A673 (cell line): ENCODE data around the gene CTAGE9. TPM values are rescaled to one million over a fixed set of nuclear protein-coding genes. Genes with fewer than 3 reads are reported as not detected.
"Not testable (repeated sequence)": the region's sequence is repeated elsewhere in the genome, so short reads cannot be mapped to it uniquely, and the experiment has no call there.

ENCODE experiments used
- BruUV-seq: library from RNA; stranded (reverse); fragments of 400-500 nt; replicated peaks from 2 replicates; lab custom pipeline; 2021; lab: Mats Ljungman, UMichigan
- CTCF ChIA-PET: fragments of 300-600 bp; sonication (Branson Sonifier 250); formaldehyde crosslinking; loops from one replicate; lab custom pipeline; 2022; ENCODE audit warnings: antibody characterized with exemption; lab: Charles Lee
- POLR2A ChIA-PET: fragments of 300-600 bp; sonication (Branson Sonifier 250); formaldehyde crosslinking; loops from one replicate; lab custom pipeline; 2022; ENCODE audit warnings: antibody characterized with exemption; ENCODE audit not compliant: low non-redundant PET; lab: Charles Lee
- DNase-seq: peaks from one replicate; pipeline ENCODE4 v3.0.0-alpha.2; 2015; ENCODE audit warnings: low spot score
- H3K27ac ChIP-seq: fragments of 200-600 bp; sonication (generic); 2 replicates; pipeline ENCODE4 v1.5.1; 2016; ENCODE audit warnings: mixed run types, low read depth, mild to moderate bottlenecking, mixed read lengths, antibody characterized with exemption, low read length; ENCODE audit not compliant: poor library complexity, severe bottlenecking
- H3K27me3 ChIP-seq: fragments of 200-600 bp; sonication (generic); replicated peaks from 2 replicates; pipeline ENCODE4 v1.6.1; 2017; ENCODE audit warnings: mixed run types, low read depth, mild to moderate bottlenecking, mixed read lengths, antibody characterized with exemption, low read length; ENCODE audit not compliant: insufficient read depth, poor library complexity
- H3K36me3 ChIP-seq: fragments of 200-600 bp; sonication (generic); 2 replicates; pipeline ENCODE4 v1.6.1; 2016; ENCODE audit warnings: mixed run types, mild to moderate bottlenecking, mixed read lengths, antibody characterized with exemption, low read length; ENCODE audit not compliant: insufficient read depth, poor library complexity, severe bottlenecking
- H3K4me1 ChIP-seq: fragments of 200-600 bp; sonication (generic); 2 replicates; pipeline ENCODE4 v1.6.1; 2017; ENCODE audit warnings: mixed run types, mild to moderate bottlenecking, mixed read lengths, antibody characterized with exemption, low read length; ENCODE audit not compliant: insufficient read depth, poor library complexity, severe bottlenecking
- H3K4me3 ChIP-seq: fragments of 200-600 bp; sonication (generic); 2 replicates; pipeline ENCODE4 v1.5.1; 2016; ENCODE audit warnings: low read depth, mixed run types, mild to moderate bottlenecking, mixed read lengths, low read length; ENCODE audit not compliant: poor library complexity, severe bottlenecking
- H3K9me3 ChIP-seq: fragments of 200-600 bp; sonication (generic); 2 replicates; pipeline ENCODE4 v1.6.1; 2016; ENCODE audit warnings: mixed run types, low read depth, mild to moderate bottlenecking, mixed read lengths, antibody characterized with exemption, low read length; ENCODE audit not compliant: poor library complexity, severe bottlenecking
- CTCF ChIP-seq: fragments of 300-800, 200-600 bp; sonication (generic); conservative IDR thresholded peaks from 2 replicates; pipeline ENCODE4 v1.5.1; 2017; ENCODE audit warnings: low read depth, mild to moderate bottlenecking, antibody characterized with exemption, low read length, moderate library complexity, mixed read lengths
- EZH2 ChIP-seq: fragments of 200-600 bp; sonication (generic); IDR thresholded peaks from 2 replicates; pipeline ENCODE4 v1.6.1; 2017; ENCODE audit warnings: borderline replicate concordance, low read depth, mild to moderate bottlenecking, mixed read lengths, antibody characterized with exemption, low read length; ENCODE audit not compliant: poor library complexity, severe bottlenecking
- intact Hi-C: fragments of 100-400 bp; cut with micrococcal nuclease; formaldehyde crosslinking; loops from one replicate; pipeline ENCODE4 v1.10.0; 2022; ENCODE audit not compliant: unreplicated experiment
- total RNA-seq: library from RNA; stranded (reverse); gene quantifications from 2 replicates; pipeline ENCODE4 v1.2.3, GENCODE V29; 2021

The CTAGE9 gene
- total RNA-seq, 1 experiment from 2014 or later: not detected

DNA sequence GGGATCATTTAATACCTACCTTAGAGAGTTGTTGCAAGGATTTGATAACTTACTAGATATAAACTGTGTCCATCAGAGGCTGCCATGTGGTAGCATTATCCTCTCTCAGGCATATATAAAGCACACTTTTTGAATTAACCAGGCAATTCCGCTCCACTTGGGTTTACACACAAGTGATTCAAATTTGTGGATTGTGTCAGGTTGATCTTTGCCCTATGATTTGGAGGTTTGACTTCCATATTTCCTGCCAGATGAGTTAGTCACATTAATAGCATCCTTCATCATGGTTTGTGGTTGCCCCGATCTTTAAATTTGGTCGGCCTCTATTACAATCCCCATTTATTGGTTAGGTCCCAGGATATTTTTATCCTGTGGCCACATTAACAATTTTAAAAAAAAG lies 44.8 kb upstream of the CTAGE9 start:
- Histone ChIP-seq H3K4me3 (no peak overlapping the region), H3K27ac (no peak overlapping the region), H3K27me3 (no peaks in the 10 kb centered on the region), H3K9me3 (no peaks in the 10 kb centered on the region), H3K4me1 (peaks cover 12% of the 10 kb centered on the region), H3K36me3 (no peaks in the 10 kb centered on the region)
- ChIA-PET CTCF (no interaction called here), POLR2A (interaction anchor here (0.6 kb wide), 1 partner anchor 129 kb away, joined by 3 read pairs; no protein-coding TSS in a partner anchor)
- intact Hi-C loops: no loop called here
- DNase-seq: no peak
- TF ChIP-seq CTCF: no peak
- no peak for TF ChIP-seq EZH2
- BruUV-seq: no TSS peak

DNA sequence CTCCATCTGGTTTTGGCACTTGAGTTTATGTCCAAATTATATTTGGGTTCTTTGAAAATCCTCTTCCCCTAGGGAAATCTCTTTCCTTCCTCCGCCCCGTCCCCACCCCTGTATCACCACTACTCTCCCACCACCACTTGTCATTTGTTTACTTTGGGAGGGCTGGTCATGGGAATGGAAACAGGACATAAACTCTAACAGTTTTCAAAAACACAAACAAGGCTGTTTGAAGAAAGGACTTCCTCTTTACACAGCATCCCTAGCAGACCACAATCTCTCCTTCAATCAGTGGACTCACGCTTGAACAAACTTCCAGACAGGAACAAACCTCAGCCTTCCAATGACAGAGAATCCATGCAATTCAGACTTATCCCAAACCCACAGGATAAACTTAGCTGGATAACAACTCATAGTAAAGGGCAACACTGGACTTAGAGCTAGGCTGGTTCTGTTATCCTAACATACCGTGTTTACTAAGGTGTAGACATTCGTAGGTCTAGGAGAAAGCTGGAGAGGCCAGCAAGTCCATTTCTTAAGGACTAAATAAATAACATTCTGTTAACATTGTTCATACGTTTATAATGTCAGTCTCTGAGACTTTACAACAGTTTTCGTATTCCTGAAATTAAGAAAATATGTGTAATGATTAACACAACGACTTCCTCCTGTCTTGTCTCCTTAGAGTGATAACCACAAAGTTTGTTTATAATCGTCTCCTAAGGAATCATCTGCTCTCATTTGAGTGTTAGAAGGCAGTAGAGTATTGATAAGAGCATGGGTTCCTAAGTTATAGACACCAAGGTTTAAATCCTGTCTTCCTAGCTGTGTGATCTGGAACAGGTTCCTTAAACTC lies 44.1 kb upstream of the CTAGE9 start:
- no peak for DNase-seq
- H3K4me1 ChIP-seq: peaks cover 6% of the 10 kb centered on the region
- TF ChIP-seq EZH2 (no peak), CTCF (no peak)
- POLR2A ChIA-PET: no interaction called here
- no peaks in the 10 kb centered on the region for H3K9me3 ChIP-seq
- no peak overlapping the region for H3K27ac ChIP-seq
- H3K4me3 ChIP-seq: no peak overlapping the region
- no peaks in the 10 kb centered on the region for H3K27me3 ChIP-seq
- CTCF ChIA-PET: no interaction called here
- intact Hi-C loops: no loop called here
- no TSS peak for BruUV-seq
- H3K36me3 ChIP-seq: no peaks in the 10 kb centered on the region

- ChIA-PET CTCF (no interaction called here), POLR2A (no interaction called here)
- no TSS peak for BruUV-seq
- Histone ChIP-seq H3K36me3 (no peaks in the 10 kb centered on the region), H3K4me3 (no peak overlapping the region), H3K9me3 (no peaks in the 10 kb centered on the region), H3K27ac (no peak overlapping the region), H3K4me1 (no peaks in the 10 kb centered on the region), H3K27me3 (no peaks in the 10 kb centered on the region)
- TF ChIP-seq EZH2 (no peak), CTCF (no peak)
- intact Hi-C loops: no loop called here
- no peak for DNase-seq
These were observed 43.3 kb upstream of the CTAGE9 start for GRCh38 chr6:131754088-131754487.

DNA sequence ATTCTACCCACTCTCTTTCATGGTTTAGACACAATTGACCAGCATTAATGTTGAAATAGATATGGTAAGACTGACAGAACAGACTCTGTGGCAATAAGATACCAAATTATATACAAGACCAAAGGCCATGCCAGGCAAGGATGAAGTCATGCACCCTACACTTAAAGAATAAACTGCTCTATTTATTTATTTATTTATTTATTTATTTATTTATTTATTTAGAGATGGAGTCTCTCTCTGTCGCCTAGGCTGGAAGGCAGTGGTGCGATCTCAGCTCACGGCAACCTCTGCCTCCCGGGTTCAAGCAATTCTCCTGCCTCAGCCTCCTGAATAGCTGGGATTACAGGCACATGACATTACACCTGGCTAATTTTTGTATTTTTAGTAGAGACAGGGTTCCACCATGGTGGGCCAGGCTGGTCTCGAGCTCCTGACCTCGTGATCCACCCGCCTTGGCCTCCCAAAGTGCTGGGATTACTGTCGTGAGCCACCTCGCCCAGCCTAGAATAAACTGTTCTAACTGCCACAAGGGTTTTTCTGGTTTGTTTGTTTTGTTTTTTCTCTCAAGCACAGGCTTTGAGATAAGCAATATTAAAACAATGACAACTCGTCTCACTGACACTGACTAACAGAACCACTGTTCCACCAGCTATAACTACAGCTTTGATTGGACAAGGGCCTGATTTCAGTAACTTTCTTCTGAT lies 40.3 kb upstream of the CTAGE9 start:
- CTCF ChIA-PET, H3K36me3 ChIP-seq, intact Hi-C loops, DNase-seq, H3K27me3 ChIP-seq, H3K9me3 ChIP-seq, BruUV-seq, H3K4me1 ChIP-seq, POLR2A ChIA-PET, H3K4me3 ChIP-seq, H3K27ac ChIP-seq: not testable (repeated sequence)
